ENCODE results near the gene BMP10.

GRCh38 chr2:68854476-68854875 lies 16.7 kb downstream of the BMP10 start:
- TF ChIP-seq POLR2A (IDR thresholded peaks at IDR 0.05) (no peak), CTCF (IDR thresholded peaks at IDR 0.05) (no peak)

Measured in thyroid gland (tissue), 4 donors.